ENCODE results near the gene IGSF9.
A peak's percentile ranks its signal among the peaks of the same experiment; 100 is the strongest.

The IGSF9 gene

DNA sequence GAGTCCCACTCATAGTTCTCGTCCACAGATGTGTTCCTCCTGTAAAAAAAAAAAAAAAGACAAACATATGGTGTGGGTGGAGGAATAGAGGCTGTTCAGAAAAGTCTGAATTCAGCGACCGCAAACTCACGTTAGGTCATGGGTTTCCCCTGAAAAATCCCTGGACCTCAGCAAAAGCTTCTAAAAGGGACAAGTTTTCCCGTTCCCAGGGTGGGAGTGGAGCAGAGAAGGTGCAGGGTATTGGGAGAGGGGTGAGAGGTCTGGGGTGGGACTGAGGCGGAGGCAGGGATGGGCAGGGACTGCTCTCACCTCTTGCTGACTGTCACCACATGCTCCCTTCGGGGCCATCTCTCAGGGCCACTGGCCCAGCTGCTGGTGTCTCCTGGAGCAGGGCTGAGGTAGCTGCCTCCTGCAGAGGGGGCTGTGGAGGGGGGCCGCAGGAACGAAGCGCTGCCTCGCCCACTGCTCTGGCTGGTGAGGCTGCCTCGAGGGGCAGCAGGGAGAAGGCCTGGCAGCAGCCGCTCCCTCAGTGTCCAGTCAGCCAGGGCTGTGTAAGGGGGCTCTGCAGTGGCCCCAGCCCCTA is 17.5 kb downstream of the IGSF9 start:
- DNase-seq (ENCODE audit: extremely low read depth, low read depth), result no peak
- TF ChIP-seq, protein P1, sequence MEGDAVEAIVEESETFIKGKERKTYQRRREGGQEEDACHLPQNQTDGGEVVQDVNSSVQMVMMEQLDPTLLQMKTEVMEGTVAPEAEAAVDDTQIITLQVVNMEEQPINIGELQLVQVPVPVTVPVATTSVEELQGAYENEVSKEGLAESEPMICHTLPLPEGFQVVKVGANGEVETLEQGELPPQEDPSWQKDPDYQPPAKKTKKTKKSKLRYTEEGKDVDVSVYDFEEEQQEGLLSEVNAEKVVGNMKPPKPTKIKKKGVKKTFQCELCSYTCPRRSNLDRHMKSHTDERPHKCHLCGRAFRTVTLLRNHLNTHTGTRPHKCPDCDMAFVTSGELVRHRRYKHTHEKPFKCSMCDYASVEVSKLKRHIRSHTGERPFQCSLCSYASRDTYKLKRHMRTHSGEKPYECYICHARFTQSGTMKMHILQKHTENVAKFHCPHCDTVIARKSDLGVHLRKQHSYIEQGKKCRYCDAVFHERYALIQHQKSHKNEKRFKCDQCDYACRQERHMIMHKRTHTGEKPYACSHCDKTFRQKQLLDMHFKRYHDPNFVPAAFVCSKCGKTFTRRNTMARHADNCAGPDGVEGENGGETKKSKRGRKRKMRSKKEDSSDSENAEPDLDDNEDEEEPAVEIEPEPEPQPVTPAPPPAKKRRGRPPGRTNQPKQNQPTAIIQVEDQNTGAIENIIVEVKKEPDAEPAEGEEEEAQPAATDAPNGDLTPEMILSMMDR (IDR thresholded peaks at IDR 0.05; ENCODE audit: low read depth, low read length), result no peak

DNA sequence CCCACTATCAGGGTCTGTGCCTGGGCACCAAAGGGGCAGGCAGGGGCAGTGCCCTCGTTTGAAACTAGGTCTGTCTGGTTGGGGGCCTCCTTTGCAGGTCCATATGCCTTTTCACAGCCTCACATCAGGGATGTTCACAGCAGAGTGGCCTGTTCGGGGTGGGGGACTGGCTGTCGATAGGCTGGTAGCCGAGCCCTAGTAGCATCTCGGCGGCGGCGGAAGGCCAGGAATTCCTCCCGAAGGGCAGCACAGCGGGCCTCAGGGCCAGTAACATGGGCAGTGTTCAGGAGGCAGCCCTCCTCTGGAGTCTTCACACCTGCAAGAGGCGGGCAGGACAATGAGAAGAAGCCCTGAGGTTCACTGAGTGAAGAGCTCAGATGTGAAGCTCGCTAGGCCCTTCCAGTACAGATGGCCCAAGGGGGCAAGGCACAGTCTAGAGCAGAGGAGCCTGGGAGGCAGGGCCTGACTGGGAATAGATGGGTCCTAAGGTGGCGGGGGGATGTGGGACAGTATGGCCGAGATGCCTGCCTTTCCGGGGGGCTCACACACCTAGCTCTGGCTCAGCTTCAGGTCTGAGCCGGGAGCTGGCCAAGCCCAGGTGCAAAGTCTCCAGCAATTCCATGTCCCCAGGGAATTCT is 18.1 kb downstream of the IGSF9 start:
- TF ChIP-seq, protein P1 (IDR thresholded peaks at IDR 0.05; ENCODE audit: low read depth, low read length), result no peak
- no peak for DNase-seq (ENCODE audit: extremely low read depth, low read depth)

DNA sequence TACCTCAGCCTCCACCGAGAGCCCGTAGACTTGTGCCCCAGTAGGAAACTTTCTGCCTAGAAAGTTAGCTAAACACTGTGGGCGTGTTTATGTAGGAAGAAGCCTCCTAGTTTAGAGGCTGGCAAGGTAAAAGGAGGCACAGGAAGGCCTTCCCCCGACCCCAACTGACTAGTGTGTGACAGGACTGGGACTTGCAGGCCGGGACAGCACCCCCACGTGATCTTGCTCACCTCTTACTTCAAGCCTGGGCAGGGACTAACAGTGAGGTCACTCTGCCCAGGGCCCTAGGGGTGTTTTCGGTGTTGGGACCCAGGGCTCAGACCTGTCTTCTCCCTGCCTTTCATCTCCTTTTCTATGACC is 19.7 kb downstream of the IGSF9 start:
- DNase-seq (ENCODE audit: extremely low read depth, low read depth), result no peak
- TF ChIP-seq, protein P1 (IDR thresholded peaks at IDR 0.05; ENCODE audit: low read depth, low read length), result no peak

DNA sequence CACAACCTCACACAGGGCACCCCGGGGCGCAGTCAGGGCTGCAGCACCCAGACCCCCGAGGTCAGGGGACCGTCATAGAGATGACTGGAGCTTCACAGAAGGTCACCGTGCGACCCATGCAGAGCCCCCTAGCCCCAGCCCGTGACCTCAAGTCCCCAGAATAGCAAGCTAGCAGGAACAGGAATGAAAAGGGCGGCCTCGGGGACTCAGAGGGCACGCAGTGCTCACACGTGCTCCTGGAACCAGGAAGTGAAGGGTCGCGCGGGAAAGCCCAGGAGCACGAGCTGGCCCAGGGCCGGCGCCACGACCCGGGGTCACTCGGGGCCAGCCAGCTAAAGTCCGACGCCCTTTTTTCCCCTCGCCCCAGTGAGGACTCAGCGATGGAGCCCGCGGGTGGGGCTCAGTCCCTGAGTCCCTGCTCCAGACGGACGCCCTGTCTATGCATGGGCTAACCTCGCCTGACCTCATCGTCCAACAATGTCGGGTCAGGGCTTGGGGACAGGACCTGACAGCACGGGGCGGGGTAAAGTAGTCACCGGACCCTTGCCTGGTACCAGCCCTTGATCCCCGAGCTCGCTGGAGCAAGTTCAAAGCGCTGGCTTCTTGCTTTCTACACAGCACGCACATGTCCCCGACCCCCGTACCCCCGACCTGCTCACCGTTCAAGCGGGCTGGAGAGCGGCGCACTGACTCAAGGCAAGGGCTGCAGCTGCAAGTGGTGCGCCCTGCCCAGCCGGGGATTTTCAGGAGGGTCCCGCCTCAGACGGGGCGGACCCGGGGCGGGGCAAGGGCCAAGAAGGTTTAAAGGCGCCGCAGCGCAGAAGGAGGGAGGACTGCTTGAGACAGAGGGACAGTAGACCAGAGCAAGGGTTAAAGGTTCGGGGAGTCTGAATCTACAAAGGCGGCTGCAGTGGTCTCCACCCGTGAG is 20.4 kb downstream of the IGSF9 start, which contains the start of gene TAGLN2:
TSS of gene TAGLN2 (minus strand) at position 717 of the 928 bp plus-strand sequence. CDS start 4,998 bp downstream, outside the sequence.
- TF ChIP-seq, protein P1 (IDR thresholded peaks at IDR 0.05; ENCODE audit: low read depth, low read length), result no peak
- DNase-seq (ENCODE audit: extremely low read depth, low read depth), result peak; percentile 75

DNA sequence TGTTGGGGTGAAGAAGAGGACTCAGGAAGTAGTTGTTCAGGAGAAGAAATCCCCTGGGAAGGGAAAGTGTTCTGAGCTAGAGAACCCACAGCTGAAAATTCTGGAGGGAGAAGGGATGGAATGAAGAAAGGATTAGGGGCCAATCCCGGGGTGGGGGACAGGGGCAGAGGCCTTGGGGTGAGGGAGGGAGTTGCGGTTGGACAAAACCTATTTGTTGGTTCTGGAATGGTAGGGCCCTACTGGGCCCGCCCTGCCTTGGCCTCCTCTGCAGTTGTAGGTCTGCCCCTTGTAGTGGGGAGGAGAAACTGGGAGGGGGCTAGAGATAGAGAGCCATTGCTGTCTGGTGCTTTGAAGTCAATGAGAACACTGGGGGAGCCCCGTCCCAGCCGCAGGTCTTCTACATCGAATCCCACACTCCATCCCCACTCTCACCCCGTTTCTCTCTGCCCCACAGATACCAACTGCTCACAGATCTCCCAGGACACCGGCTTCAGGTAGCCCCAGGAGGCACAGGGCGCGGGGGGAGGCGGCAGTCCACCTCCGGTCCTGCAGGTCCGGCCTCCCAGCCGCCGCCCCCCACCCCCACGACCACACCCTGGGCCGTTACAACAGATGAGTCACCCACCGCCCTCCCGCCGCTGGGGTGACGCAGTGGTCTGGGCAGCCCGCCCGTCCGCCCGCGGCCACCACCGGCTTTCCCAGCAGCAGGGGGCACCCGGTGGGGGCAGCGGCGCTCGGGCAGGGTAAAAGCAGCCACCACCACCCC is 21.2 kb downstream of the IGSF9 start:
- DNase-seq (ENCODE audit: extremely low read depth, low read depth), result peak; percentile 86
- TF ChIP-seq, protein P1 (IDR thresholded peaks at IDR 0.05; ENCODE audit: low read depth, low read length), result peak; percentile 1; the same call in 1 of the 2 replicates

DNA sequence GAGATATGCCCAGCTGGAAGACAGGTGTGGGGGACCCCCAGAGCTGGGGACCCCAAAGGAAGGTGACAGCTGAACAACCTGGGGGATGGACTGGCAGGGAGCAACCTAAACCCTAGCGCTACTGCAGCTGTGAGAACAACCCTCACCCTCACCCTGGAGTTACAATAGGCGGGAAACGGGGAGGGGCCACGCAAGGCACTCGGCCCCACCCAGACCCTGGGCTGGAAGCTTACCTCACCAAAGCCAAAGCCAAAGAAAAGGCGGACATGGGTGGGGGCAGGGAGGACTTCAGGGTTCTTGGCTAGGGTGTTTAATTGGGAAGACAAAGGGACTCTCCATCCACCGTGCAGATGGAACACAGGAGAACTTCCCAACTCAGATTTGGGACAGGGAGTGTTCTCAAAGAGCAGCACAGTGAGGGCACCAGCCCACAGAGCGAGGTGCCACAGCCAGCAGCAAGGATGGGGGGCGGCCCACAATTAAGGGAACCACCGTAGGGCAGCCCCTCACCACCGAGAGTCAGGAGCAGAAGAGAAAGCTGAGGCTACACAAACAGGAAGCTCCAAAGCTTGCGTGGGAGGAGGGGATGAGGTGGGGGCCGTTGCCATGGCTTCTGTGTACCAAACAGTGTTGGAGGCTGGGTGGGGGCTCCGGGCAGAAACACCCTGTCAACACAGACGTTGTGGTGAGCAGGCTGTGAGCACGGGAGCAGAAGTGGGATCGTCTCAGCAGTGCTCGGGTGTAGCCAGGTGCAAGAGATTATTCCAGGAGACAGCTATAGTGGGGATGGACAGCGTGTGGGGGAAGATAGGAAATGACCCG is 22.0 kb downstream of the IGSF9 start:
- DNase-seq (ENCODE audit: extremely low read depth, low read depth), result no peak
- TF ChIP-seq, protein P1 (IDR thresholded peaks at IDR 0.05; ENCODE audit: low read depth, low read length), result no peak
